ENCODE data around the gene GLT8D2.

The GLT8D2 gene

DNA sequence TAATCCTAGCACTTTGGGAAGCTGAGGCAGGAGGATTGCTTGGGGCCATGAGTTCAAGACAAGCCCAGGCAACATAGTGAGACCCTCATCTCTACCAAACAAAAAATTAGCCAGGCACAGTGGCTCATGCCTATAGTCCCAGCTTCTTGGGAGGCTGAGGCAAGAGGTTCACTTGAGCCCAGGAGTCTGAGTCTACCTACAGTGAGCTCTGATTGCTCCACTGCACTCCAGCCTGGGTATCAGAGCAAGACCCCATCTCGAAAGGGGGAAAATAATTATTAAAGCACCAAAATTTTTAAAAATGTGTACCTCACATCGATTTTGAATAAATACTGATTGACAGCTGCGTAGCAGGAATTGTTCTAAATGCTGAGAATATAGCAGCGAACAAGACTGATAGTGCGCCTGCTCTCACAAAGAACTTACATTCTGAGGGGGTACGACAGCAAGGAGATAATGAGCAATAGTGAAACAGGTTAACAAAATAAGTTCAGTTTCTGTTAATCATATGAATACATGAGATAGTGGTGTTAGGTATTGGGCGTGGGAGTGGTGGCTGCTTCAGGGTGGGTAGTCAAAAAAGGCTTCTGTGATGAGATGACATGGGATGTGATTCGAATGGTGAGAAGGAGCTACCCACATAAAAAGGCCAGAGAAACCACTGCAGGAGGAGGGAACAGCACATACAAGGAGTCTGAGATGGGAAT lies 33.9 kb upstream of the GLT8D2 start:
- Histone ChIP-seq H3K9me2 (replicated peaks; ENCODE audit: control insufficient read depth, low read length) (no peaks in the 10 kb centered on the region), H3K4me2 (ENCODE audit: low read length) (no peak overlapping the region), H3K9me3 (ENCODE audit: control insufficient read depth, insufficient read depth, low read length) (no peaks in the 10 kb centered on the region), H4K20me1 (ENCODE audit: control insufficient read depth, insufficient read depth, low read depth, low read length) (no peaks in the 10 kb centered on the region), H3K4me3 (ENCODE audit: low read length) (no peak overlapping the region), H3K4me1 (ENCODE audit: control insufficient read depth, low read length) (no peaks in the 10 kb centered on the region), H3K27ac (ENCODE audit: low read depth, low read length) (no peak overlapping the region), H3K79me2 (ENCODE audit: control insufficient read depth, low read length) (no peaks in the 10 kb centered on the region), H3K27me3 (ENCODE audit: control insufficient read depth, low read length) (no peaks in the 10 kb centered on the region), H3F3A (ENCODE audit: control insufficient read depth, insufficient read depth) (no peaks in the 10 kb centered on the region), H3K36me3 (ENCODE audit: control insufficient read depth, low read length) (peaks cover 11% of the 10 kb centered on the region)
- no peak for TF ChIP-seq EZH2phosphoT487 (IDR thresholded peaks at IDR 0.05; ENCODE audit: borderline replicate concordance, low read length)
- TF ChIP-seq, protein P1, sequence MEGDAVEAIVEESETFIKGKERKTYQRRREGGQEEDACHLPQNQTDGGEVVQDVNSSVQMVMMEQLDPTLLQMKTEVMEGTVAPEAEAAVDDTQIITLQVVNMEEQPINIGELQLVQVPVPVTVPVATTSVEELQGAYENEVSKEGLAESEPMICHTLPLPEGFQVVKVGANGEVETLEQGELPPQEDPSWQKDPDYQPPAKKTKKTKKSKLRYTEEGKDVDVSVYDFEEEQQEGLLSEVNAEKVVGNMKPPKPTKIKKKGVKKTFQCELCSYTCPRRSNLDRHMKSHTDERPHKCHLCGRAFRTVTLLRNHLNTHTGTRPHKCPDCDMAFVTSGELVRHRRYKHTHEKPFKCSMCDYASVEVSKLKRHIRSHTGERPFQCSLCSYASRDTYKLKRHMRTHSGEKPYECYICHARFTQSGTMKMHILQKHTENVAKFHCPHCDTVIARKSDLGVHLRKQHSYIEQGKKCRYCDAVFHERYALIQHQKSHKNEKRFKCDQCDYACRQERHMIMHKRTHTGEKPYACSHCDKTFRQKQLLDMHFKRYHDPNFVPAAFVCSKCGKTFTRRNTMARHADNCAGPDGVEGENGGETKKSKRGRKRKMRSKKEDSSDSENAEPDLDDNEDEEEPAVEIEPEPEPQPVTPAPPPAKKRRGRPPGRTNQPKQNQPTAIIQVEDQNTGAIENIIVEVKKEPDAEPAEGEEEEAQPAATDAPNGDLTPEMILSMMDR (IDR thresholded peaks at IDR 0.05; ENCODE audit: low read depth, low read length, poor library complexity, severe bottlenecking) = no peak

DNA sequence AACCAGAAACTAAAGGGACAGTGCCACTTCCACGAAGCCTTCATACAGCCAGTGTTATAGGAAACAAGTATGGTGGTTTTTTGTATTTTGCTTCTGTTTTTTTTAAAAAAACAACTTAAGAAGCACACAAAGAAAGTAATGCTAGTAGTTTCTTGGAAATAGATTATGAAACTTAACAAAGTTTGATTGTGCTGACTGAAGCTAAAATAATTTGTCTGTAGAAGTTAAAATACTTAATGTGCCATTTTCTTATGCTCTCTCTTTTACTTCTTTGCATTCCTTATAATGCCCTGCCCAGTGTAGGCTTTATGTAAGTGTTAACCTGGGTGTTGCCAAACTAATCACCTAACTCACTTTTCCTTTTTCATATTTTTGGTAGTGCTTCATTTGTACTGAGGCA lies 30.8 kb upstream of the GLT8D2 start:
- peaks cover 7% of the 10 kb centered on the region for H3K36me3 ChIP-seq (ENCODE audit: control insufficient read depth, low read length)
- no peaks in the 10 kb centered on the region for H3F3A ChIP-seq (ENCODE audit: control insufficient read depth, insufficient read depth)
- no peaks in the 10 kb centered on the region for H3K27me3 ChIP-seq (ENCODE audit: control insufficient read depth, low read length)

DNA sequence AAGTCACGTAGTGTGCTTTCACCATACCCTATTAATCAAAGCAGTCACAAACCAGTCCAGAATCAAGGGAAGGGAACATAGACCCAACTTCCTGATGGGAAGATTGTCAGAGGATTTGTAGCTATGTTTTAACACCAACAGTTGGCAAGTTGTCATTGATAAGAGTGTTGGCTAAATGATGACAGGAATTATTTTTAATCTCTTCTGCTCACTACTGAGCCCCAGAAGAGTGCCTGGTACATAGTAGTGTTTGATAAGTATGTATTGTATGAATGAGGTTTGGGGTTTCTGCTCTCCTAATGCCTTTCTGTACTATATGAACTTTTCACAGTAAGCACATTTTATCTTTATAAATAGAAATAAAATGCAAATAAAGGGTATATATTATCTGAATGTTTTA lies 29.0 kb upstream of the GLT8D2 start:
- Histone ChIP-seq H3K4me1 (ENCODE audit: control insufficient read depth, low read length) (no peaks in the 10 kb centered on the region), H3F3A (ENCODE audit: control insufficient read depth, insufficient read depth) (no peaks in the 10 kb centered on the region), H3K36me3 (ENCODE audit: control insufficient read depth, low read length) (peaks cover 7% of the 10 kb centered on the region), H3K9me3 (ENCODE audit: control insufficient read depth, insufficient read depth, low read length) (no peaks in the 10 kb centered on the region), H3K4me3 (ENCODE audit: low read length) (no peak overlapping the region), H3K27me3 (ENCODE audit: control insufficient read depth, low read length) (no peaks in the 10 kb centered on the region), H3K4me2 (ENCODE audit: low read length) (no peak overlapping the region), H3K27ac (ENCODE audit: low read depth, low read length) (no peak overlapping the region), H4K20me1 (ENCODE audit: control insufficient read depth, insufficient read depth, low read depth, low read length) (no peaks in the 10 kb centered on the region), H3K9me2 (replicated peaks; ENCODE audit: control insufficient read depth, low read length) (no peaks in the 10 kb centered on the region), H3K79me2 (ENCODE audit: control insufficient read depth, low read length) (no peaks in the 10 kb centered on the region)
- TF ChIP-seq EZH2phosphoT487 (IDR thresholded peaks at IDR 0.05; ENCODE audit: borderline replicate concordance, low read length) = no peak
- TF ChIP-seq, protein P1 (IDR thresholded peaks at IDR 0.05; ENCODE audit: low read depth, low read length, poor library complexity, severe bottlenecking) = no peak

More for the DNA sequence above, 30.8 kb upstream of the GLT8D2 start:
- Histone ChIP-seq H3K79me2 (ENCODE audit: control insufficient read depth, low read length) (no peaks in the 10 kb centered on the region), H3K9me3 (ENCODE audit: control insufficient read depth, insufficient read depth, low read length) (no peaks in the 10 kb centered on the region), H3K9me2 (replicated peaks; ENCODE audit: control insufficient read depth, low read length) (no peaks in the 10 kb centered on the region), H3K4me1 (ENCODE audit: control insufficient read depth, low read length) (no peaks in the 10 kb centered on the region), H3K4me2 (ENCODE audit: low read length) (no peak overlapping the region), H3K4me3 (ENCODE audit: low read length) (no peak overlapping the region), H4K20me1 (ENCODE audit: control insufficient read depth, insufficient read depth, low read depth, low read length) (no peaks in the 10 kb centered on the region), H3K27ac (ENCODE audit: low read depth, low read length) (no peak overlapping the region)
- TF ChIP-seq, protein P1 (IDR thresholded peaks at IDR 0.05; ENCODE audit: low read depth, low read length, poor library complexity, severe bottlenecking) = no peak
- no peak for TF ChIP-seq EZH2phosphoT487 (IDR thresholded peaks at IDR 0.05; ENCODE audit: borderline replicate concordance, low read length)

All from DOHH2 (cell line).